GM23338 (cell line): ENCODE data around the gene PHC2. TPM values are rescaled to one million over a fixed set of nuclear protein-coding genes. Genes with fewer than 3 reads are reported as not detected.

ENCODE experiments used
- ATAC-seq: fragments of 200-7000 bp; cut with Tn5 transposase; 3 replicates; pipeline ENCODE4 v1.9.1; 2020
- DNase-seq: peaks from one replicate; pipeline ENCODE4 v3.0.0-alpha.2; 2015; ENCODE audit warnings: low spot score
- H2AFZ ChIP-seq: fragments of 200-600 bp; sonication (generic); 2 replicates; pipeline ENCODE4 v1.8.0; 2016; ENCODE audit warnings: antibody characterized with exemption, mild to moderate bottlenecking, moderate library complexity
- H3F3A ChIP-seq: fragments of 200-600 bp; sonication (generic); replicated peaks from 2 replicates; pipeline ENCODE4 v1.8.0; 2017; ENCODE audit warnings: antibody characterized with exemption, mixed run types, low read depth
- H3K27ac ChIP-seq: fragments of 200-600 bp; sonication (generic); 2 replicates; pipeline ENCODE4 v1.6.1; 2016; ENCODE audit warnings: low read depth
- H3K27me3 ChIP-seq: fragments of 200-600 bp; sonication (generic); 2 replicates; pipeline ENCODE4 v1.8.0; 2016; ENCODE audit warnings: mild to moderate bottlenecking, mixed run types, moderate library complexity; ENCODE audit not compliant: insufficient read depth
- H3K36me3 ChIP-seq: fragments of 200-600 bp; sonication (generic); 2 replicates; pipeline ENCODE4 v1.8.0; 2016; ENCODE audit warnings: mild to moderate bottlenecking; ENCODE audit not compliant: insufficient read depth
- H3K4me1 ChIP-seq: fragments of 200-600 bp; sonication (generic); 2 replicates; pipeline ENCODE4 v1.8.0; 2016; ENCODE audit warnings: mild to moderate bottlenecking, moderate library complexity; ENCODE audit not compliant: insufficient read depth
- H3K4me2 ChIP-seq: fragments of 200-600 bp; sonication (generic); 2 replicates; pipeline ENCODE4 v1.7.1; 2017; ENCODE audit warnings: mixed run types
- H3K4me3 ChIP-seq: fragments of 200-600 bp; sonication (generic); 2 replicates; pipeline ENCODE4 v1.6.1; 2016; ENCODE audit warnings: mixed run types
- H3K79me2 ChIP-seq: fragments of 200-600 bp; sonication (generic); replicated peaks from 2 replicates; pipeline ENCODE4 v1.8.0; 2017; ENCODE audit warnings: mild to moderate bottlenecking; ENCODE audit not compliant: insufficient read depth
- H3K9me2 ChIP-seq: fragments of 200-600 bp; sonication (generic); 2 replicates; pipeline ENCODE4 v1.8.0; 2017; ENCODE audit not compliant: insufficient read depth
- H4K20me1 ChIP-seq: fragments of 200-600 bp; sonication (generic); replicated peaks from 2 replicates; pipeline ENCODE4 v1.8.0; 2017; ENCODE audit warnings: mild to moderate bottlenecking; ENCODE audit not compliant: insufficient read depth
- H3K27ac Mint-ChIP-seq: 2 replicates; pipeline ENCODE4 v1.8.0; 2020; ENCODE audit warnings: inconsistent platforms, mild to moderate bottlenecking, moderate library complexity, mixed read lengths
- H3K27me3 Mint-ChIP-seq: 3 replicates; pipeline ENCODE4 v1.8.0; 2022; ENCODE audit warnings: low read depth, mild to moderate bottlenecking, moderate library complexity, mixed read lengths, inconsistent platforms; ENCODE audit not compliant: insufficient read depth, poor library complexity
- H3K36me3 Mint-ChIP-seq: 3 replicates; pipeline ENCODE4 v1.8.0; 2021; ENCODE audit warnings: low read depth, mild to moderate bottlenecking, inconsistent platforms, moderate library complexity, mixed read lengths
- H3K4me1 Mint-ChIP-seq: 3 replicates; pipeline ENCODE4 v1.8.0; 2020; ENCODE audit warnings: mild to moderate bottlenecking, inconsistent platforms, mixed read lengths
- H3K4me3 Mint-ChIP-seq: 3 replicates; pipeline ENCODE4 v1.8.0; 2021; ENCODE audit warnings: moderate library complexity, mild to moderate bottlenecking, inconsistent platforms, mixed read lengths
- H3K9me3 Mint-ChIP-seq: 3 replicates; pipeline ENCODE4 v1.8.0; 2020; ENCODE audit warnings: moderate library complexity, mild to moderate bottlenecking, inconsistent platforms, mixed read lengths
- CREB1 ChIP-seq: fragments of 250-450 bp; sonication (Bioruptor Pico); IDR thresholded peaks from 2 replicates; pipeline ENCODE4 v1.5.0; 2020; ENCODE audit warnings: low read depth, mild to moderate bottlenecking, moderate library complexity
- EZH2 ChIP-seq: fragments of 200-600 bp; sonication (generic); IDR thresholded peaks from one replicate; pipeline ENCODE4 v1.8.0; 2017; ENCODE audit warnings: antibody characterized with exemption, mild to moderate bottlenecking, low read depth; ENCODE audit not compliant: unreplicated experiment
- EZH2phosphoT487 ChIP-seq: fragments of 200-600 bp; sonication (generic); IDR thresholded peaks from one replicate; pipeline ENCODE4 v1.8.1; 2018; ENCODE audit warnings: antibody characterized with exemption; ENCODE audit not compliant: unreplicated experiment
- JUNB ChIP-seq: IDR thresholded peaks from one replicate; pipeline ENCODE4 v1.6.1; 2016; ENCODE audit warnings: antibody characterized with exemption; ENCODE audit not compliant: unreplicated experiment
- NANOG ChIP-seq: IDR thresholded peaks from 2 replicates; pipeline ENCODE4 v1.6.1; 2016; ENCODE audit warnings: antibody characterized with exemption, borderline replicate concordance
- POLR2AphosphoS5 ChIP-seq: IDR thresholded peaks from 2 replicates; pipeline ENCODE4 v1.6.1; 2016; ENCODE audit warnings: antibody characterized with exemption, low read depth
- REST ChIP-seq: IDR thresholded peaks from one replicate; pipeline ENCODE4 v1.6.1; 2018; ENCODE audit warnings: antibody characterized with exemption; ENCODE audit not compliant: unreplicated experiment
- STAT1 ChIP-seq: IDR thresholded peaks from one replicate; pipeline ENCODE4 v1.6.1; 2016; ENCODE audit warnings: antibody characterized with exemption; ENCODE audit not compliant: unreplicated experiment
- ZNF114 ChIP-seq: fragments of 250-450 bp; sonication (Bioruptor Pico); IDR thresholded peaks from 2 replicates; pipeline ENCODE4 v1.5.0; 2020; ENCODE audit warnings: mild to moderate bottlenecking, moderate library complexity
- ZNF331 ChIP-seq: fragments of 250-450 bp; sonication (Bioruptor Pico); IDR thresholded peaks from 2 replicates; pipeline ENCODE4 v1.5.0; 2020; ENCODE audit warnings: low read depth, mild to moderate bottlenecking, moderate library complexity
- ZNF462 ChIP-seq: fragments of 250-450 bp; sonication (Bioruptor Pico); IDR thresholded peaks from 2 replicates; pipeline ENCODE4 v1.5.0; 2020; ENCODE audit warnings: mild to moderate bottlenecking, moderate library complexity
- polyA plus RNA-seq: library from polyadenylated mRNA; unstranded; fragments of >200 nt; fragmentation: Nextera tagmentation; extraction: Ambion mirVana; gene quantifications from 2 replicates; pipeline ENCODE4 v1.2.1, GENCODE V29; 2016
- total RNA-seq: library from RNA; depleted of rRNA; stranded (reverse); fragments of >200 nt; shearing (Covaris generic); gene quantifications from 2 replicates; pipeline ENCODE4 v1.2.3, GENCODE V29; 2014
- TF ChIP-seq, protein P1 (sequence below): IDR thresholded peaks from 2 replicates; pipeline ENCODE4 v1.6.1; 2016; ENCODE audit warnings: antibody characterized with exemption
- TF ChIP-seq, protein P2 (sequence below), 2 experiments: fragments of 200-600 bp in 1 of 2; sonication (generic) in 1 of 2; conservative IDR thresholded peaks; 2 replicates each; pipeline versions ENCODE4 v1.5.1 to v1.6.1; 2016 to 2017; ENCODE audit warnings: antibody characterized with exemption in 2 of 2, low read depth in 2 of 2, mild to moderate bottlenecking in 2 of 2, moderate library complexity in 1 of 2

Gene PHC2
- total and polyA plus RNA-seq, 2 experiments from 2014 or later, result 1.7 to 7.3 TPM

DNA sequence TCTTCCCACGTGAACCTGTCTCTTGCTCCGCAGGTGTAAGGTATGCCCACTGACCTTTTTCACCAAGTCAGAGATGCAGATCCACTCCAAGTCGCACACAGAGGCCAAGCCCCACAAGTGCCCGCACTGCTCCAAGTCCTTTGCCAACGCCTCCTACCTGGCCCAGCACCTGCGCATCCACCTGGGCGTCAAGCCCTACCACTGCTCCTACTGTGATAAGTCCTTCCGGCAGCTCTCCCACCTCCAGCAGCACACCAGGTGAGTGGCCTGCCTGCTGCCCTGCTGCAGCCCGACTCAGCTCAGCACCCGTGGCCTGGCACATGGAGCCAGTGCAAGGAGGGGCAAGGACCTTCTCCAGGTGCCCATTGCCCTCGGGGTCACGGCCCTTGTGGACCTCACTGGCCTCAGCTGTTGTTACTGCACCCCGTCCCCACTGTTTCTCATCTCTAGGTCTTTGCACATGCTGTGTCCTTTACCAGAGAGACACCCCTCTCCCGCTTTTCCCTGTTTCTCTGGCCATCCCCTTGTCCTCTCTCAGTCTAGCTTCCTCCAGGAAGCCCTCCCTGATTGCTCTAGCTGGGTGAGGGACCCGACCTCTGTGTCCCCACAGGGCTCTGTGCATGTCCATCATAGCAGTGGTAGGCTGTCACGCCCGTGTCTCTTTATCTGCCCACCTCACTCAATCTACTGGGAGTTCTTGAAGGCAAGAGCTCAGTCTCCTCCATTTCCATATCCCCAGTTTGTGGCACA, 149.2 kb downstream of the PHC2 start:
- Histone ChIP-seq H3K4me3 (no peak overlapping the region), H3K27ac (no peak overlapping the region), H3K4me2 (no peak overlapping the region), H3K27me3 (no peaks in the 10 kb centered on the region), H3K36me3 (no peaks in the 10 kb centered on the region; the same call in 1 of the 2 replicates), H3K4me1 (no peaks in the 10 kb centered on the region), H2AFZ (no peak overlapping the region), H3F3A (no peaks in the 10 kb centered on the region), H3K79me2 (no peaks in the 10 kb centered on the region), H3K9me2 (no peaks in the 10 kb centered on the region), H4K20me1 (peaks cover 13% of the 10 kb centered on the region)
- Mint-ChIP-seq H3K4me3 (no peak overlapping the region), H3K27me3 (peaks cover 3% of the 10 kb centered on the region), H3K4me1 (no peaks in the 10 kb centered on the region), H3K36me3 (peaks cover 33% of the 10 kb centered on the region), H3K9me3 (no peaks in the 10 kb centered on the region; the same call in 2 of the 3 replicates), H3K27ac (no peak overlapping the region)
- TF ChIP-seq ZNF331 (CRISPR knock-in tag), result no peak
- TF ChIP-seq EZH2, result no peak
- no peak for TF ChIP-seq CREB1 (CRISPR knock-in tag)
- no peak for TF ChIP-seq ZNF114 (CRISPR knock-in tag)
- TF ChIP-seq POLR2AphosphoS5, result no peak
- TF ChIP-seq STAT1, result no peak
- TF ChIP-seq EZH2phosphoT487, result no peak
- TF ChIP-seq ZNF462 (CRISPR knock-in tag), result no peak
- no peak for TF ChIP-seq REST
- TF ChIP-seq, protein P1, sequence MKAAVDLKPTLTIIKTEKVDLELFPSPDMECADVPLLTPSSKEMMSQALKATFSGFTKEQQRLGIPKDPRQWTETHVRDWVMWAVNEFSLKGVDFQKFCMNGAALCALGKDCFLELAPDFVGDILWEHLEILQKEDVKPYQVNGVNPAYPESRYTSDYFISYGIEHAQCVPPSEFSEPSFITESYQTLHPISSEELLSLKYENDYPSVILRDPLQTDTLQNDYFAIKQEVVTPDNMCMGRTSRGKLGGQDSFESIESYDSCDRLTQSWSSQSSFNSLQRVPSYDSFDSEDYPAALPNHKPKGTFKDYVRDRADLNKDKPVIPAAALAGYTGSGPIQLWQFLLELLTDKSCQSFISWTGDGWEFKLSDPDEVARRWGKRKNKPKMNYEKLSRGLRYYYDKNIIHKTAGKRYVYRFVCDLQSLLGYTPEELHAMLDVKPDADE, result no peak
- TF ChIP-seq, protein P2, sequence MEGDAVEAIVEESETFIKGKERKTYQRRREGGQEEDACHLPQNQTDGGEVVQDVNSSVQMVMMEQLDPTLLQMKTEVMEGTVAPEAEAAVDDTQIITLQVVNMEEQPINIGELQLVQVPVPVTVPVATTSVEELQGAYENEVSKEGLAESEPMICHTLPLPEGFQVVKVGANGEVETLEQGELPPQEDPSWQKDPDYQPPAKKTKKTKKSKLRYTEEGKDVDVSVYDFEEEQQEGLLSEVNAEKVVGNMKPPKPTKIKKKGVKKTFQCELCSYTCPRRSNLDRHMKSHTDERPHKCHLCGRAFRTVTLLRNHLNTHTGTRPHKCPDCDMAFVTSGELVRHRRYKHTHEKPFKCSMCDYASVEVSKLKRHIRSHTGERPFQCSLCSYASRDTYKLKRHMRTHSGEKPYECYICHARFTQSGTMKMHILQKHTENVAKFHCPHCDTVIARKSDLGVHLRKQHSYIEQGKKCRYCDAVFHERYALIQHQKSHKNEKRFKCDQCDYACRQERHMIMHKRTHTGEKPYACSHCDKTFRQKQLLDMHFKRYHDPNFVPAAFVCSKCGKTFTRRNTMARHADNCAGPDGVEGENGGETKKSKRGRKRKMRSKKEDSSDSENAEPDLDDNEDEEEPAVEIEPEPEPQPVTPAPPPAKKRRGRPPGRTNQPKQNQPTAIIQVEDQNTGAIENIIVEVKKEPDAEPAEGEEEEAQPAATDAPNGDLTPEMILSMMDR (conservative IDR thresholded peaks at IDR 0.05; ENCODE audit: low read depth in 2 of 2), result no peak
- no peak for TF ChIP-seq NANOG
- no peak for TF ChIP-seq JUNB
- DNase-seq, result no peak
- no peak for ATAC-seq
